ENCODE measurements around the gene ZFP36L1. TPM values are rescaled to one million over a fixed set of nuclear protein-coding genes. Genes with fewer than 3 reads are reported as not detected.

The ZFP36L1 gene
- total and polyA plus RNA-seq, 2 of the 13 experiments (the other 11 are each of a cell fraction or from before 2014, with no cell fraction given): 7.4 to 10.2 TPM

DNA sequence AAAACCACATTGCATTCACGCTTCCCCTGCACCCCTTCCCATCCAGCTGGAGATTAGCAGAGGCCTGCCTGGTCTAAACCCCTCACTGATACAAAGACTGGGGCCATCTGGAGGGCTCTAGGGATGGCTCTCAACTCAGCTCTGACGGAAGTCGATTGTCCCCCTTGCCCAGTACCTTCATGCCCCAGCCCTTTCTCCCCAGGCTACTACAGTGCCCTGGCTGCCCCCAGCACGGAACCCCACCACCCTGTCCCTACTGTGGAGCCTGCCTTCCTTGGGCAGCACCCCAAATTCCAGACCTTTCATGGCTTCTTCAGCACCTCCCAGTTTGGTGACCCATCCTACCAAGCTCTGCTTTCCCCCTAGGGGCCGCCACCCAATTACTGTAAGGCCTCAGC, 25.6 kb downstream of the ZFP36L1 start:
- no peaks in the 10 kb centered on the region for H3K36me3 ChIP-seq (replicated peaks in 1 of 2; ENCODE audit: control insufficient read depth in 1 of 2, insufficient read depth in 2 of 2, low read length in 2 of 2)
- H4K20me1 ChIP-seq (ENCODE audit: insufficient read depth, low read length): no peaks in the 10 kb centered on the region
- H3K27ac ChIP-seq (ENCODE audit: extremely low read length, insufficient read depth, low read length): no peak overlapping the region
- DNase-seq (ENCODE audit: low spot score) (no peak), FAIRE-seq (no peak), ATAC-seq (peak; percentile 21; the same call in 2 of the 3 replicates)
- H3K27me3 ChIP-seq (ENCODE audit: control insufficient read depth in 1 of 2, insufficient read depth in 2 of 2, low read length in 2 of 2): no peaks in the 10 kb centered on the region
- H3K4me1 ChIP-seq (ENCODE audit: insufficient read depth, low read length): peaks cover 46% of the 10 kb centered on the region
- H3K79me2 ChIP-seq (ENCODE audit: insufficient read depth, low read length): no peaks in the 10 kb centered on the region
- H3K4me2 ChIP-seq (ENCODE audit: low read depth, low read length): no peak overlapping the region
- CTCF ChIA-PET (ENCODE audit: low intra/inter-chr PET ratio, low total read pairs): no interaction called here
- intact Hi-C loops (cut with micrococcal nuclease; ENCODE audit: unreplicated experiment) (no loop called here), in situ Hi-C loops (cut with HindIII; ENCODE audit: extremely low pct_ligation_motif_present, low pct_unique_long_range_greater_than_20kb) (no loop called here)
- POLR2A ChIA-PET: no interaction called here
- WGBS (ENCODE audit: low lambda C conversion rate): 67% methylated on average over 5 of the region's 5 CpGs
- no peak for TF ChIP-seq TBX3 (IDR thresholded peaks at IDR 0.05; ENCODE audit: borderline replicate concordance)
- no peak for TF ChIP-seq YEATS4 (CRISPR knock-in tag; IDR thresholded peaks at IDR 0.05; ENCODE audit: borderline replicate concordance)
- no peak for TF ChIP-seq ZNF503 (CRISPR knock-in tag; IDR thresholded peaks at IDR 0.05)
- TF ChIP-seq, protein P1, sequence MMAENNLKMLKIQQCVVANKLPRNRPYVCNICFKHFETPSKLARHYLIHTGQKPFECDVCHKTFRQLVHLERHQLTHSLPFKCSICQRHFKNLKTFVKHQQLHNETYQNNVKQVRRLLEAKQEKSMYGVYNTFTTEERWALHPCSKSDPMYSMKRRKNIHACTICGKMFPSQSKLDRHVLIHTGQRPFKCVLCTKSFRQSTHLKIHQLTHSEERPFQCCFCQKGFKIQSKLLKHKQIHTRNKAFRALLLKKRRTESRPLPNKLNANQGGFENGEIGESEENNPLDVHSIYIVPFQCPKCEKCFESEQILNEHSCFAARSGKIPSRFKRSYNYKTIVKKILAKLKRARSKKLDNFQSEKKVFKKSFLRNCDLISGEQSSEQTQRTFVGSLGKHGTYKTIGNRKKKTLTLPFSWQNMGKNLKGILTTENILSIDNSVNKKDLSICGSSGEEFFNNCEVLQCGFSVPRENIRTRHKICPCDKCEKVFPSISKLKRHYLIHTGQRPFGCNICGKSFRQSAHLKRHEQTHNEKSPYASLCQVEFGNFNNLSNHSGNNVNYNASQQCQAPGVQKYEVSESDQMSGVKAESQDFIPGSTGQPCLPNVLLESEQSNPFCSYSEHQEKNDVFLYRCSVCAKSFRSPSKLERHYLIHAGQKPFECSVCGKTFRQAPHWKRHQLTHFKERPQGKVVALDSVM (CRISPR knock-in tag; IDR thresholded peaks at IDR 0.05): no peak
- TF ChIP-seq FOXK2 (IDR thresholded peaks at IDR 0.05): no peak
- no peak for TF ChIP-seq PBX3 (CRISPR knock-in tag; IDR thresholded peaks at IDR 0.05; ENCODE audit: borderline replicate concordance)
- no peak for TF ChIP-seq ZNF670 (CRISPR knock-in tag; IDR thresholded peaks at IDR 0.05; ENCODE audit: borderline replicate concordance)
- no peak for TF ChIP-seq REL (CRISPR knock-in tag; conservative IDR thresholded peaks at IDR 0.05)
- TF ChIP-seq REPIN1 (CRISPR knock-in tag; IDR thresholded peaks at IDR 0.05; ENCODE audit: borderline replicate concordance, low read depth): no peak
- TF ChIP-seq SMYD3 (CRISPR knock-in tag; IDR thresholded peaks at IDR 0.05): no peak
- no peak for TF ChIP-seq XBP1 (CRISPR knock-in tag; IDR thresholded peaks at IDR 0.05)
- no peak for TF ChIP-seq SOX6 (IDR thresholded peaks at IDR 0.05)
- TF ChIP-seq SOX6 (CRISPR knock-in tag; IDR thresholded peaks at IDR 0.05): no peak
- no peak for TF ChIP-seq ZMAT3 (CRISPR knock-in tag; conservative IDR thresholded peaks at IDR 0.05)
- no peak for TF ChIP-seq ETV6 (CRISPR knock-in tag; conservative IDR thresholded peaks at IDR 0.05)
- TF ChIP-seq SCMH1 (CRISPR knock-in tag; IDR thresholded peaks at IDR 0.05; ENCODE audit: borderline replicate concordance): no peak
- H2AFZ ChIP-seq (ENCODE audit: low read length): no peak overlapping the region
- no peaks in the 10 kb centered on the region for H3K9me3 ChIP-seq (ENCODE audit: low read length)
- no peak overlapping the region for H3K4me3 ChIP-seq (replicated peaks in 1 of 3; ENCODE audit: insufficient read depth in 1 of 3, low read depth in 2 of 3, low read length in 3 of 3)
- BruUV-seq (replicated peaks): no TSS peak
- H3K9ac ChIP-seq (ENCODE audit: insufficient read depth, low read depth, low read length): no peak overlapping the region

Data from HepG2 (cell line).